Measurements from ENCODE around the gene PTF1A. TPM values are rescaled to one million over a fixed set of nuclear protein-coding genes. Genes with fewer than 3 reads are reported as not detected.

The PTF1A gene
- total and polyA plus RNA-seq, 9 of the 15 experiments (the other 6 are each of a cell fraction or from before 2014, with no cell fraction given), result not detected

- TF ChIP-seq ETS2 (tag; IDR thresholded peaks at IDR 0.05; ENCODE audit: borderline replicate concordance, poor library complexity, severe bottlenecking) (no peak), PHF20 (IDR thresholded peaks at IDR 0.05; ENCODE audit: partially characterized antibody) (no peak), KLF6 (CRISPR knock-in tag; IDR thresholded peaks at IDR 0.05; ENCODE audit: borderline replicate concordance) (no peak), PCBP1 (IDR thresholded peaks at IDR 0.05; ENCODE audit: low read depth, low read length, poor library complexity, severe bottlenecking) (no peak), ZNF217 (CRISPR knock-in tag; IDR thresholded peaks at IDR 0.05) (no peak), ZNF785 (CRISPR knock-in tag; IDR thresholded peaks at IDR 0.05) (no peak), SNRNP70 (optimal IDR thresholded peaks at IDR 0.05; ENCODE audit: low read depth, low read length) (no peak), SMARCA5 (IDR thresholded peaks at IDR 0.05) (no peak), ZNF232 (CRISPR knock-in tag; IDR thresholded peaks at IDR 0.05) (no peak), RBBP5 (IDR thresholded peaks at IDR 0.05; ENCODE audit: borderline replicate concordance, insufficient read depth, low read length, poor library complexity, severe bottlenecking) (no peak), NCOA2 (IDR thresholded peaks at IDR 0.05; ENCODE audit: partially characterized antibody in 2 of 2) (no peak), RBM39 (optimal IDR thresholded peaks at IDR 0.05; ENCODE audit: low read depth, low read length) (no peak)
Observed at GRCh38 chr10:23147035-23147434, 45.1 kb upstream of the PTF1A start (continued).

GRCh38 chr10:23148214-23148613 lies 43.9 kb upstream of the PTF1A start:
- CTCF ChIA-PET (ENCODE audit: low intra/inter-chr PET ratio), result no interaction called here
- intact Hi-C loops (cut with micrococcal nuclease), result loop anchor here (5.0 kb wide), 1 partner anchor 66 kb away; no protein-coding TSS in a partner anchor

More at GRCh38 chr10:23148214-23148613, 43.9 kb upstream of the PTF1A start:
- H3K36me3 ChIP-seq (ENCODE audit: control insufficient read depth, insufficient read depth, low read length), result no peaks in the 10 kb centered on the region
- H3K9me1 ChIP-seq (ENCODE audit: control insufficient read depth, insufficient read depth, low read length), result no peaks in the 10 kb centered on the region
- no peak overlapping the region for H3K4me2 ChIP-seq (ENCODE audit: insufficient read depth, low read length)
- peaks cover 12 to 35% of the 10 kb centered on the region in 2 experiments; a peak in 4 of 5 replicates for H3K27me3 ChIP-seq (ENCODE audit: control insufficient read depth in 2 of 2, insufficient read depth in 2 of 2, low read length in 2 of 2)
- ATAC-seq, result no peak
- H3K4me1 ChIP-seq (replicated peaks in 1 of 2; ENCODE audit: control insufficient read depth in 2 of 2, insufficient read depth in 2 of 2, low read length in 2 of 2), result peaks cover 0 to 4% of the 10 kb centered on the region in 2 experiments; a peak in 2 of 5 replicates
- no peak overlapping the region for H3K27ac ChIP-seq (ENCODE audit: extremely low read depth, low read depth, low read length)
- FAIRE-seq, result no peak
- no peak overlapping the region for H2AFZ ChIP-seq (ENCODE audit: low read depth, low read length)
- H3K4me3 ChIP-seq, result no peak overlapping the region
- no peak for DNase-seq (ENCODE audit: extremely low read depth in 1 of 4, low spot score in 3 of 4)
- WGBS (ENCODE audit: insufficient coverage, low coverage, missing lambda C conversion rate), result 5% methylated on average over 19 of the region's 19 CpGs
- H3K9ac ChIP-seq (ENCODE audit: insufficient read depth in 1 of 2, low read depth in 2 of 2, low read length in 2 of 2), result no peak overlapping the region
- H3K9me3 ChIP-seq (replicated peaks; ENCODE audit: control insufficient read depth, insufficient read depth, low read depth, low read length), result no peaks in the 10 kb centered on the region
- BruUV-seq (replicated peaks), result no TSS peak
- no peaks in the 10 kb centered on the region for H3K79me2 ChIP-seq (ENCODE audit: control insufficient read depth, insufficient read depth, low read length)
- no peak for TF ChIP-seq MBD2 (IDR thresholded peaks at IDR 0.05; ENCODE audit: borderline replicate concordance, low read depth)
- peak; percentile 64; the same call in 1 of the 2 replicates for TF ChIP-seq ZBTB43 (CRISPR knock-in tag; IDR thresholded peaks at IDR 0.05)
- POLR2A ChIA-PET, result no interaction called here
- in situ Hi-C loops (cut with MboI), result no loop called here
- H4K20me1 ChIP-seq (replicated peaks; ENCODE audit: control insufficient read depth, insufficient read depth, low read length), result no peaks in the 10 kb centered on the region
